Panc1 (cell line): ENCODE data around the gene STOX2. TPM values are rescaled to one million over a fixed set of nuclear protein-coding genes. Genes with fewer than 3 reads are reported as not detected.

Source experiments
- ATAC-seq: fragments of 200-7000 bp; cut with Tn5 transposase; 2 replicates; pipeline ENCODE4 v1.9.1; 2020; ENCODE audit warnings: mild to moderate bottlenecking, moderate library complexity
- BruUV-seq: library from RNA; stranded (reverse); fragments of 400-500 nt; replicated peaks from 2 replicates; lab custom pipeline; 2021; lab: Mats Ljungman, UMichigan
- CTCF ChIA-PET: fragments of 300-600 bp; sonication (Branson Sonifier 250); formaldehyde crosslinking; loops from one replicate; lab custom pipeline; 2022; ENCODE audit warnings: antibody characterized with exemption; lab: Charles Lee
- POLR2A ChIA-PET: fragments of 300-600 bp; sonication (Branson Sonifier 250); formaldehyde crosslinking; loops from one replicate; lab custom pipeline; 2022; ENCODE audit warnings: antibody characterized with exemption; lab: Charles Lee
- DNase-seq: peaks from one replicate; pipeline ENCODE4 v3.0.0-alpha.2; 2010; ENCODE audit warnings: low read depth, low spot score
- H3K27ac ChIP-seq: 2 replicates; pipeline ENCODE4 v1.5.1; 2011; ENCODE audit warnings: mild to moderate bottlenecking, low read length, inconsistent platforms
- H3K27me3 ChIP-seq: fragments of 200-500 bp; sonication (Bioruptor generic); 2 replicates; pipeline ENCODE4 v1.6.0; 2014; ENCODE audit warnings: low read length, inconsistent platforms; ENCODE audit not compliant: control insufficient read depth, insufficient read depth
- H3K36me3 ChIP-seq: fragments of 200-500 bp; sonication (Bioruptor generic); 2 replicates; pipeline ENCODE4 v1.5.1; 2014; ENCODE audit warnings: inconsistent platforms, mild to moderate bottlenecking, low read length, moderate library complexity; ENCODE audit not compliant: control insufficient read depth, insufficient read depth
- H3K4me1 ChIP-seq: 2 replicates; pipeline ENCODE4 v1.5.1; 2011; ENCODE audit warnings: inconsistent platforms, mild to moderate bottlenecking, low read length, moderate library complexity; ENCODE audit not compliant: control insufficient read depth, insufficient read depth
- H3K4me3 ChIP-seq, 2 experiments: 2 replicates each; pipeline ENCODE4 v1.5.1; 2011 to 2012; ENCODE audit warnings: low read depth in 2 of 2, low read length in 2 of 2, mild to moderate bottlenecking in 2 of 2, inconsistent platforms in 1 of 2, moderate library complexity in 1 of 2
- H3K9me3 ChIP-seq: fragments of 200-500 bp; sonication (Bioruptor generic); 2 replicates; pipeline ENCODE4 v1.5.1; 2014; ENCODE audit warnings: low read depth, mild to moderate bottlenecking, inconsistent platforms, low read length, moderate library complexity; ENCODE audit not compliant: control insufficient read depth, insufficient read depth
- CTCF ChIP-seq: fragments of 450-650 bp; IDR thresholded peaks from 2 replicates; pipeline ENCODE4 v1.5.1; 2017; ENCODE audit warnings: mild to moderate bottlenecking
- POLR2AphosphoS5 ChIP-seq: IDR thresholded peaks from 2 replicates; pipeline ENCODE4 v1.6.1; 2012; ENCODE audit warnings: mild to moderate bottlenecking, low read depth, low read length, moderate library complexity
- SIN3A ChIP-seq: IDR thresholded peaks from 2 replicates; pipeline ENCODE4 v1.6.1; 2012; ENCODE audit warnings: low read depth, mild to moderate bottlenecking, low read length, moderate library complexity, borderline replicate concordance; ENCODE audit not compliant: insufficient read depth
- TCF7L2 ChIP-seq: IDR thresholded peaks from 2 replicates; pipeline ENCODE4 v1.6.1; 2011; ENCODE audit warnings: mild to moderate bottlenecking, low read depth, low read length, inconsistent platforms
- in situ Hi-C: cut with HindIII; loops from 2 replicates; pipeline ENCODE4 v1.10.0; 2016; ENCODE audit warnings: low sequenced_read_pairs, low pct_unique_long_range_greater_than_20kb
- intact Hi-C: fragments of 100-400 bp; cut with micrococcal nuclease; formaldehyde crosslinking; loops from one replicate; pipeline ENCODE4 v1.10.0; 2022; ENCODE audit not compliant: unreplicated experiment
- total RNA-seq: library from RNA; stranded (reverse); gene quantifications from one replicate; pipeline ENCODE4 v1.2.1, GENCODE V29; 2021; ENCODE audit not compliant: unreplicated experiment
- TF ChIP-seq, protein P1 (sequence below), 2 experiments: IDR thresholded peaks; 2 replicates each; pipeline ENCODE4 v1.6.1; 2011 to 2012; ENCODE audit warnings: low read depth in 2 of 2, control low read depth in 1 of 2, low read length in 1 of 2, mild to moderate bottlenecking in 1 of 2, moderate library complexity in 1 of 2; ENCODE audit not compliant: insufficient read depth in 1 of 2

The STOX2 gene
- total RNA-seq, 1 experiment from 2014 or later = 10.6 TPM

- POLR2A ChIA-PET = no interaction called here
- BruUV-seq = no TSS peak
These were observed 34.1 kb upstream of the STOX2 start for GRCh38 chr4:183870997-183871396.

GRCh38 chr4:183871581-183871980 lies 33.5 kb upstream of the STOX2 start:
- ATAC-seq (no peak), DNase-seq (no peak)
- Histone ChIP-seq H3K9me3 (no peaks in the 10 kb centered on the region), H3K27me3 (no peaks in the 10 kb centered on the region), H3K36me3 (no peaks in the 10 kb centered on the region), H3K4me3 (no peak overlapping the region), H3K4me1 (no peaks in the 10 kb centered on the region), H3K27ac (no peak overlapping the region)
- ChIA-PET POLR2A (no interaction called here), CTCF (no interaction called here)
- in situ Hi-C loops = no loop called here
- intact Hi-C loops = no loop called here
- BruUV-seq = no TSS peak
- TF ChIP-seq POLR2AphosphoS5 (no peak), TCF7L2 (no peak), CTCF (no peak), SIN3A (no peak)
- TF ChIP-seq, protein P1, sequence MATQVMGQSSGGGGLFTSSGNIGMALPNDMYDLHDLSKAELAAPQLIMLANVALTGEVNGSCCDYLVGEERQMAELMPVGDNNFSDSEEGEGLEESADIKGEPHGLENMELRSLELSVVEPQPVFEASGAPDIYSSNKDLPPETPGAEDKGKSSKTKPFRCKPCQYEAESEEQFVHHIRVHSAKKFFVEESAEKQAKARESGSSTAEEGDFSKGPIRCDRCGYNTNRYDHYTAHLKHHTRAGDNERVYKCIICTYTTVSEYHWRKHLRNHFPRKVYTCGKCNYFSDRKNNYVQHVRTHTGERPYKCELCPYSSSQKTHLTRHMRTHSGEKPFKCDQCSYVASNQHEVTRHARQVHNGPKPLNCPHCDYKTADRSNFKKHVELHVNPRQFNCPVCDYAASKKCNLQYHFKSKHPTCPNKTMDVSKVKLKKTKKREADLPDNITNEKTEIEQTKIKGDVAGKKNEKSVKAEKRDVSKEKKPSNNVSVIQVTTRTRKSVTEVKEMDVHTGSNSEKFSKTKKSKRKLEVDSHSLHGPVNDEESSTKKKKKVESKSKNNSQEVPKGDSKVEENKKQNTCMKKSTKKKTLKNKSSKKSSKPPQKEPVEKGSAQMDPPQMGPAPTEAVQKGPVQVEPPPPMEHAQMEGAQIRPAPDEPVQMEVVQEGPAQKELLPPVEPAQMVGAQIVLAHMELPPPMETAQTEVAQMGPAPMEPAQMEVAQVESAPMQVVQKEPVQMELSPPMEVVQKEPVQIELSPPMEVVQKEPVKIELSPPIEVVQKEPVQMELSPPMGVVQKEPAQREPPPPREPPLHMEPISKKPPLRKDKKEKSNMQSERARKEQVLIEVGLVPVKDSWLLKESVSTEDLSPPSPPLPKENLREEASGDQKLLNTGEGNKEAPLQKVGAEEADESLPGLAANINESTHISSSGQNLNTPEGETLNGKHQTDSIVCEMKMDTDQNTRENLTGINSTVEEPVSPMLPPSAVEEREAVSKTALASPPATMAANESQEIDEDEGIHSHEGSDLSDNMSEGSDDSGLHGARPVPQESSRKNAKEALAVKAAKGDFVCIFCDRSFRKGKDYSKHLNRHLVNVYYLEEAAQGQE (IDR thresholded peaks at IDR 0.05; ENCODE audit: insufficient read depth in 1 of 2, low read depth in 2 of 2, low read length in 1 of 2) = no peak

More at GRCh38 chr4:183870997-183871396, 34.1 kb upstream of the STOX2 start:
- Histone ChIP-seq H3K36me3 (no peaks in the 10 kb centered on the region), H3K9me3 (no peaks in the 10 kb centered on the region), H3K27ac (no peak overlapping the region), H3K4me3 (no peak overlapping the region), H3K4me1 (no peaks in the 10 kb centered on the region), H3K27me3 (no peaks in the 10 kb centered on the region)
- CTCF ChIA-PET = no interaction called here
- no peak for TF ChIP-seq TCF7L2
- TF ChIP-seq, protein P1 (IDR thresholded peaks at IDR 0.05; ENCODE audit: insufficient read depth in 1 of 2, low read depth in 2 of 2, low read length in 1 of 2) = no peak
- no peak for TF ChIP-seq POLR2AphosphoS5
- no peak for TF ChIP-seq CTCF
- no peak for TF ChIP-seq SIN3A
- in situ Hi-C loops (no loop called here), intact Hi-C loops (no loop called here)
- DNase-seq = no peak
- no peak for ATAC-seq
